ENCODE measurements around the gene FAM181B.

DNA sequence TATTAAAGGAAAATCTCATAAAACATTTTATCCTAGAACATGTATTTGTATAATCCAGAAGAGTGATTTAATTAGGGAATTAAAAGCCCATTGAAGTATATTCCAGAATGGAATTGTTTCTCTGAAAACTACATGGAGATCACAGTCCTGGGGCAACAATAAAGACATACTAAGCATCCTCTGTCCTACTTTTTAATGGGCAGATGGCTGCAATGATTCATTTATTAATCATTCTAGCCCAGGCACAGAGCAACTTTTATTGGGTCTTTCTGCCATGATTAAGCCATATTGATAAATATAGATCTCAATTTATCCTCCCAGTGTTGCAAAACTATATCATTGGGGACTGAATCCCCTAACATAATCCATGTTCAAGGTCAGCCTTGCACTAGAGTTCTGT, 22.0 kb downstream of the FAM181B start:
- no peak for TF ChIP-seq CTCF (IDR thresholded peaks at IDR 0.05)
- no peak for TF ChIP-seq POLR2A (IDR thresholded peaks at IDR 0.05)

Measured in stomach (tissue), 4 donors.